RWPE2 (cell line): ENCODE results near the gene CACNA1D.

Source experiments
- ATAC-seq: fragments of 200-7000 bp; cut with Tn5 transposase; 3 replicates; pipeline ENCODE4 v1.9.1; 2021; ENCODE audit warnings: low read depth
- DNase-seq: peaks from one replicate; pipeline ENCODE4 v3.0.0-alpha.2; 2020; ENCODE audit warnings: low spot score
- H3K27ac ChIP-seq: fragments of 450-650 bp; 2 replicates; pipeline ENCODE4 v1.5.1; 2017; ENCODE audit warnings: mild to moderate bottlenecking; ENCODE audit not compliant: poor library complexity, severe bottlenecking
- H3K27me3 ChIP-seq: fragments of 250-450 bp; sonication (Bioruptor Pico); 2 replicates; pipeline ENCODE4 v1.5.1; 2021; ENCODE audit warnings: mild to moderate bottlenecking, moderate library complexity; ENCODE audit not compliant: insufficient read depth, poor library complexity, severe bottlenecking
- H3K36me3 ChIP-seq: fragments of 250-450 bp; sonication (Bioruptor Pico); 2 replicates; pipeline ENCODE4 v1.5.1; 2020; ENCODE audit warnings: low read depth, mild to moderate bottlenecking, moderate library complexity
- H3K4me1 ChIP-seq: fragments of 250-450 bp; sonication (Bioruptor Pico); 2 replicates; pipeline ENCODE4 v1.5.1; 2021; ENCODE audit warnings: mild to moderate bottlenecking, moderate library complexity; ENCODE audit not compliant: insufficient read depth, poor library complexity, severe bottlenecking
- H3K4me3 ChIP-seq: fragments of 250-450 bp; sonication (Bioruptor Pico); 2 replicates; pipeline ENCODE4 v1.5.1; 2021; ENCODE audit warnings: mild to moderate bottlenecking, moderate library complexity; ENCODE audit not compliant: severe bottlenecking
- H3K9me3 ChIP-seq: fragments of 250-450 bp; sonication (Bioruptor Pico); 2 replicates; pipeline ENCODE4 v1.5.1; 2021; ENCODE audit warnings: mild to moderate bottlenecking, moderate library complexity; ENCODE audit not compliant: severe bottlenecking
- TF ChIP-seq, protein P1 (sequence below): fragments of 450-650 bp; IDR thresholded peaks from one replicate; pipeline ENCODE4 v1.5.1; 2017; ENCODE audit warnings: mild to moderate bottlenecking, moderate library complexity; ENCODE audit not compliant: poor library complexity, severe bottlenecking

The CACNA1D gene

DNA sequence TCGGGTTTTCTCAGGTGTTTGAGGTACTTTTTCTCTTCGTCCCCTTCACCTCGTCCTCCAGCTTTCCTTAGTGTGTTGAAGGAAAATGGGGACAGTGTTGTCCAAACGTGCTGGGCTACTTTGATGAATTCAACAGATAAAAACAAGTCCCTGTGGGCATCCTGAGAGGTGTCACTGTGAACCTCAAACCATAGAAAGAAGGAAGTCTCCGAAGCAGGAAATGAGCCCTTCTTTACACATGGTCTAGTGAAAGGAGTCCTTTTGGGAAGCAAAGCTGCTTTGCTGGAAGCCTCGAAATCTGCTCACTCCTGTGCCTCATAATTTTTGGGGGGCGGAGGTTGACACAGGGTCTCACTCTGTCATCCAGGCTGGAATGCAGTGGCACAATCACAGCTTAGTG is 362.6 kb downstream of the CACNA1D start:
- no peaks in the 10 kb centered on the region for H3K27me3 ChIP-seq
- H3K9me3 ChIP-seq: no peaks in the 10 kb centered on the region
- H3K4me1 ChIP-seq: no peaks in the 10 kb centered on the region
- no peak overlapping the region for H3K27ac ChIP-seq
- H3K4me3 ChIP-seq: no peak overlapping the region
- H3K36me3 ChIP-seq: 0 out of 2 replicates have a peak, but pooled peaks cover 3% of the 10 kb centered on the region
- TF ChIP-seq, protein P1, sequence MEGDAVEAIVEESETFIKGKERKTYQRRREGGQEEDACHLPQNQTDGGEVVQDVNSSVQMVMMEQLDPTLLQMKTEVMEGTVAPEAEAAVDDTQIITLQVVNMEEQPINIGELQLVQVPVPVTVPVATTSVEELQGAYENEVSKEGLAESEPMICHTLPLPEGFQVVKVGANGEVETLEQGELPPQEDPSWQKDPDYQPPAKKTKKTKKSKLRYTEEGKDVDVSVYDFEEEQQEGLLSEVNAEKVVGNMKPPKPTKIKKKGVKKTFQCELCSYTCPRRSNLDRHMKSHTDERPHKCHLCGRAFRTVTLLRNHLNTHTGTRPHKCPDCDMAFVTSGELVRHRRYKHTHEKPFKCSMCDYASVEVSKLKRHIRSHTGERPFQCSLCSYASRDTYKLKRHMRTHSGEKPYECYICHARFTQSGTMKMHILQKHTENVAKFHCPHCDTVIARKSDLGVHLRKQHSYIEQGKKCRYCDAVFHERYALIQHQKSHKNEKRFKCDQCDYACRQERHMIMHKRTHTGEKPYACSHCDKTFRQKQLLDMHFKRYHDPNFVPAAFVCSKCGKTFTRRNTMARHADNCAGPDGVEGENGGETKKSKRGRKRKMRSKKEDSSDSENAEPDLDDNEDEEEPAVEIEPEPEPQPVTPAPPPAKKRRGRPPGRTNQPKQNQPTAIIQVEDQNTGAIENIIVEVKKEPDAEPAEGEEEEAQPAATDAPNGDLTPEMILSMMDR: no peak
- DNase-seq (no peak), ATAC-seq (no peak)

- ATAC-seq (no peak), DNase-seq (no peak)
- H3K4me1 ChIP-seq: no peaks in the 10 kb centered on the region
- no peaks in the 10 kb centered on the region for H3K27me3 ChIP-seq
- H3K36me3 ChIP-seq: 0 out of 2 replicates have a peak, but pooled peaks cover 8% of the 10 kb centered on the region
- H3K4me3 ChIP-seq: no peak overlapping the region
- no peak overlapping the region for H3K27ac ChIP-seq
- TF ChIP-seq, protein P1: no peak
- H3K9me3 ChIP-seq: no peaks in the 10 kb centered on the region
These were observed 363.8 kb downstream of the CACNA1D start for GRCh38 chr3:53858096-53858741.

DNA sequence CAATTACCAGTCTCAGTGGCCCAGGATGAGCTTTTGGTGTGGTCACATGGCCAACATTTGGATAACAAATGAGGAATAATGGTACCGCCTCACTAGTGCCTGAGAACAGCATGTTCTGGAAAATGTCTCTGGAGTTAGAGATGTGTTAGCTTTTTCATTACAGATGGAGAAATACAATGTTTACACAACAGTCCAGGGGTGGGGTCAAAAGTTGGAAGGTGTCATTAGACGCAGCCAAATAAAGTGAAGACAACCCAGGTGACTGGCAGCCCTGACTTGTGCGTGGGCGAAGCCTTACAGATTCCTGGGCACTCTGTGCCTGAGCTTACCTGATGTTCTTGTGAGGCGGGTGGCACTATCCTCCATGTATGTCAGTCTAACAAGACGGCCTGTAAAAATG is 364.8 kb downstream of the CACNA1D start:
- Histone ChIP-seq H3K27ac (no peak overlapping the region), H3K9me3 (no peaks in the 10 kb centered on the region)
- TF ChIP-seq, protein P1: no peak

GRCh38 chr3:53860196-53860595 is 365.8 kb downstream of the CACNA1D start:
- Histone ChIP-seq H3K27me3 (no peaks in the 10 kb centered on the region), H3K27ac (no peak overlapping the region), H3K9me3 (no peaks in the 10 kb centered on the region), H3K4me3 (no peak overlapping the region), H3K36me3 (0 out of 2 replicates have a peak, but pooled peaks cover 10% of the 10 kb centered on the region), H3K4me1 (no peaks in the 10 kb centered on the region)
- TF ChIP-seq, protein P1: no peak
- no peak for DNase-seq
- ATAC-seq: no peak

More for the DNA sequence above, 364.8 kb downstream of the CACNA1D start:
- H3K36me3 ChIP-seq: 0 out of 2 replicates have a peak, but pooled peaks cover 10% of the 10 kb centered on the region
- H3K4me1 ChIP-seq: no peaks in the 10 kb centered on the region
- no peak for ATAC-seq
- DNase-seq: no peak
- H3K4me3 ChIP-seq: no peak overlapping the region
- no peaks in the 10 kb centered on the region for H3K27me3 ChIP-seq

DNA sequence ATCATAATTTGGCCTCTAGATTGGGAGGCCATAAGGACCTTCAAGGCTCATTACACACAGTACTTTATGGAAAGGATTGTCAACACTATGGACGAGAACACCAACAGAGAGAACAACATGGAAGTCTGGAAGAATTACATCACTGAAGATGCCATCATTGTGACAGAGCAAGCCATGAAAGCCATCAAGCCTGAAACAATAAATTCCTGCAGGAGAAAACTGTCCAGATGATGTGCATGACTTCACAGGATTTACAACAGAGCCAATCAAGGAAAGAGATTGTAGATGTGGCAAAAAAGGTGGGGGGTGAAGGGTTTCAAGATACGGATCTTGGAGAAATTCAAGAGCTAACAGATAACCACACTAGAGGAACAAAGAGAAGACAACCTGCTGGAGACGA is 367.8 kb downstream of the CACNA1D start:
- no peak for DNase-seq
- H3K27ac ChIP-seq: no peak overlapping the region
- no peaks in the 10 kb centered on the region for H3K27me3 ChIP-seq
- H3K36me3 ChIP-seq: 0 out of 2 replicates have a peak, but pooled peaks cover 10% of the 10 kb centered on the region
- no peaks in the 10 kb centered on the region for H3K9me3 ChIP-seq
- no peak overlapping the region for H3K4me3 ChIP-seq
- H3K4me1 ChIP-seq: no peaks in the 10 kb centered on the region
- no peak for ATAC-seq
- TF ChIP-seq, protein P1: no peak
